HFF-Myc (cell line): ENCODE data around the gene CRAT.
A peak's percentile ranks its signal among the peaks of the same experiment; 100 is the strongest.

Experiments
- DNase-seq: peaks from one replicate; pipeline ENCODE4 v3.0.0-alpha.2; 2011; ENCODE audit warnings: low read depth; ENCODE audit errors: extremely low read depth
- H3K4me3 ChIP-seq: replicated peaks from 2 replicates; pipeline ENCODE4 v1.5.1; 2011; ENCODE audit warnings: low read depth, mild to moderate bottlenecking, control low read depth, low read length
- TF ChIP-seq, protein P1 (sequence below): IDR thresholded peaks from 2 replicates; pipeline ENCODE4 v1.5.1; 2012; ENCODE audit warnings: mild to moderate bottlenecking, low read depth, low read length, control low read depth; ENCODE audit errors: missing control alignments

Gene CRAT

DNA sequence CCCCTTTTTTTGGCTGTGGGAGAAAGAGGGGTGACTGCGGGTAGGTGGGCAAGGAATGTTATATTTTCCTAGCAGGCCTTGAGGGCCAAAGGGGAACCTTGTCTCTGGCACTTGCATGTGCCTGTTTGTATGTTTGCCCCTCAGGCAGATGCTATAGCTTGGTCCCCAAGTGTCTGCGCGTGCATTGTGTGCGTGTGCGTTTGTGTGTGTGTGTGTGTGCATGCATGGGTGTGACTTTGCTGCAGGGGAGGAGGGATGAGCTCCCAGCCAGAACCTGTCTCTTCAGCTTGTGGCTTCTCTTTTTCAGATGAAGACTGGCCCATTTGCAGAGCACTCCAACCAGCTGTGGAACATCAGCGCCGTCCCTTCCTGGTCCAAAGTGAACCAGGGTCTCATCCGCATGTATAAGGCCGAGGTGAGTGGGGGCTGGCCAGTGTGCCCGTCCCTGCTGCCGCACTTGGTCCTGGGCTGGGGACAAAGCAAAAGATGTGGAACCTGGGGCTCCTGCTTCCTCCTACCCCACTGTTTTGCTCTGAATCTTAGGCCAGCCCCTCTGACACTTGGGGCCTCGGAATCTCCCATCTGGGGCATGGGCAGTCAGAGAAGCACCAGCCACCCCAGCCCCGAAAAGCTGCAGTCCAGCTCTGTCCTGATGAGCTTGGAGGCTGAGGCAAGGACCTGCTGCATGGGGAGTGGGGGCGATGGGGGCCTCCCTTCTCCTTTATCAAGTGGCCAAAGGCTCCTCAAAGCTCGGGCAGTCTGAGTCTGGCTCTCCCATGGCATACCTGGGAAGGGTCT lies 31.7 kb upstream of the CRAT start:
- H3K4me3 ChIP-seq, result peak overlapping the region; percentile 62
- DNase-seq, result no peak
- TF ChIP-seq, protein P1, sequence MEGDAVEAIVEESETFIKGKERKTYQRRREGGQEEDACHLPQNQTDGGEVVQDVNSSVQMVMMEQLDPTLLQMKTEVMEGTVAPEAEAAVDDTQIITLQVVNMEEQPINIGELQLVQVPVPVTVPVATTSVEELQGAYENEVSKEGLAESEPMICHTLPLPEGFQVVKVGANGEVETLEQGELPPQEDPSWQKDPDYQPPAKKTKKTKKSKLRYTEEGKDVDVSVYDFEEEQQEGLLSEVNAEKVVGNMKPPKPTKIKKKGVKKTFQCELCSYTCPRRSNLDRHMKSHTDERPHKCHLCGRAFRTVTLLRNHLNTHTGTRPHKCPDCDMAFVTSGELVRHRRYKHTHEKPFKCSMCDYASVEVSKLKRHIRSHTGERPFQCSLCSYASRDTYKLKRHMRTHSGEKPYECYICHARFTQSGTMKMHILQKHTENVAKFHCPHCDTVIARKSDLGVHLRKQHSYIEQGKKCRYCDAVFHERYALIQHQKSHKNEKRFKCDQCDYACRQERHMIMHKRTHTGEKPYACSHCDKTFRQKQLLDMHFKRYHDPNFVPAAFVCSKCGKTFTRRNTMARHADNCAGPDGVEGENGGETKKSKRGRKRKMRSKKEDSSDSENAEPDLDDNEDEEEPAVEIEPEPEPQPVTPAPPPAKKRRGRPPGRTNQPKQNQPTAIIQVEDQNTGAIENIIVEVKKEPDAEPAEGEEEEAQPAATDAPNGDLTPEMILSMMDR, result no peak

DNA sequence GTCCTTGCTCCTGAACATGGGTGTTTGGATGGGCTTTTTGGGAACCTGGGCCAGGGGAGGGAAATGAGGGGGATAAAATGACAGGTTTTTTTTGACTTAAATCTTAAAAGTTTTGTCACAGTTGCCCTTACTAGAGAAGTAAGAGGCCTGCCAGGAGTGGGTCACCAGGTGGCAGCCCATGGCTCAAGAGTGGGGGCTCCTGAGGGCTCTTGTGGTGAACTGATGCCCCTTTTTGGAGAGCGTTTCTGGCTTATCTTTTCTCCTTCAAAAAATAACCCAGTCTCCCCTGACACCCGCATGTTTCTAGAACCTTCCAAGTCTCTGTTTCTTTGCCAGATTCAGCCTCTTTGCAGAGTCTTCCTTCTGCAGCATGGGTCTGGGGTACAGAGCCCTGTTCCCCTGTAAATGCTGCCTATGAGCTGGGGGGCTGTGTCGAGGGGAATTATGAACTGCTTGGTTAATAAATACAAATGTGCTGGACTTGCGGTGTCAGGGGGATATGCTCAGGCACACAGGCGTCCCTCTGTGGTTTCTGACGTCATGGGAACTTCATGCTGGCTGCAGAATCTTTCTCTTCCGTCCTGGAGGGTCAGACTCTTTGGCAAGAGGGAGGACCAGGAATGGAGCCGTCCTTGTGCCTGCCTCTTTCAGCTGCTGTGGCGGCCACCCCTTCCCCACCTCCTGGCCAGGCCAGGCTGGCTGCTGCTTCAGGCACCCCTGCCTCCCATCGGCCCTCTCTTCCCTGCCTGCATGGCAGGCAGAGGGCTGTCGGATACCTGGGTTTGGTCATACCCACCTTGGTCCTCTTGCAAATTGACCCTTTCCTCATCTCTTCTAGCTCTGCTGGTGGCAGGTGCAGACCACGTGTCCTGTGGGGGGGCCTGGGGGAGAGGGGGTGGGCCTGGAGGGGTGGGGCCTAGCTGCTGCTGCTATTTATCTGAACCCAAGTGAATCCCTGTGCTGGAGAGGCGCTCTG lies 30.8 kb upstream of the CRAT start:
- DNase-seq, result no peak
- TF ChIP-seq, protein P1, result no peak
- H3K4me3 ChIP-seq, result peak overlapping the region; percentile 62

DNA sequence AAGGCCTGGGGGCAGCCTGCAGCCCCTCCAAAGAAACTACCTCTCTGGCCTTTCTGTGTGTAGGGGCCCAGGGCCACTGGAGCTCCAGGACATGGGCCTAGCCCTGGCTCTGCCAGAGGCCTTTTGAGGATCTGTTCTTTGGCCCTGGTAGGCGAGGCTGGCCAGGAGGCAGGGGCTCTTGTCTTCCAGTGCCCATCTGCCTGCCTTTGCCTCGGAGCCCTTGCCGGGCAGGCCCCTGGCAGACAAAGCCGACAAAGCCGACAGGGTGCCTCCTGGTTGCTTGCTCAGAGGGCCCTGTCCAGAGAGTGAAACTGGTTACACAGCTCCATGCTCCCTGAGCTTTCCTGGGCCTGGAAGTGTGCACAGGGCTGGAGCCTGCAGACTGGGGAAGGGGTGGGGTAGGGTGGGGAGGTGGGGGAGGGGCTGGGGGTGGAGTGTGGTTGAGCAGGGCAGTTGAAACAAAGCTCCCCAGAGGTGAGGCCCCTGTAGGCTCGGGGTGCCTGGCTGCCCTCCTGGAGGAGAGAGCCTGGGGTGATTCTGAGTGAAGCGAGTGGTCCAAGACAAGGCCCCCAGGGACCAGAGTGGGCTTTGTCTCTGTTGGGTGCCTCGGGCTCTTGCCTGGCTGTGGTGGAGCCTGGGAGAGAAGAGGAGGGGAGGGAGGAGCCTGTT lies 29.9 kb upstream of the CRAT start:
- TF ChIP-seq, protein P1, result no peak
- DNase-seq, result no peak
- peak overlapping the region; percentile 62 for H3K4me3 ChIP-seq

DNA sequence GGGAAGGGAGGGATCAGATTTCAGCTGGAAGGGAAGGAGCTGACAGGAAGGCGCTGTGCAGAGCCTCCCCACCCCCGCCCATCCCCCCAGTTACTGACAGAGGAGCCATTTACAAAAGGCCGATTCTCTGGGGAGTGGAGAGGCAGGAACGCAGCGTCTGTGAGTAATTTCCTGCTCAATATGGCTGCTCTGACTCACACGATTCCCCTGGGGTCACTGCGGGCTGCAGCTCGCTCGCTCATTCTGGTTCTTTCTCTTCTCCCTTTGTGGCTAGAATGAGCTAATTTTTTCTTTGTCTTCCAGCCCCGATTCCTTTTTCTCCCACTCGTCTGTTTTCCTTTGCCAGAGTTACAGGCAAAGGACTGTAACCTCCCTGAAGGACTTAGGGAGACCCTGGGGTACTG lies 29.4 kb upstream of the CRAT start:
- peak overlapping the region; percentile 62 for H3K4me3 ChIP-seq
- TF ChIP-seq, protein P1, result no peak
- DNase-seq, result peak; percentile 98

DNA sequence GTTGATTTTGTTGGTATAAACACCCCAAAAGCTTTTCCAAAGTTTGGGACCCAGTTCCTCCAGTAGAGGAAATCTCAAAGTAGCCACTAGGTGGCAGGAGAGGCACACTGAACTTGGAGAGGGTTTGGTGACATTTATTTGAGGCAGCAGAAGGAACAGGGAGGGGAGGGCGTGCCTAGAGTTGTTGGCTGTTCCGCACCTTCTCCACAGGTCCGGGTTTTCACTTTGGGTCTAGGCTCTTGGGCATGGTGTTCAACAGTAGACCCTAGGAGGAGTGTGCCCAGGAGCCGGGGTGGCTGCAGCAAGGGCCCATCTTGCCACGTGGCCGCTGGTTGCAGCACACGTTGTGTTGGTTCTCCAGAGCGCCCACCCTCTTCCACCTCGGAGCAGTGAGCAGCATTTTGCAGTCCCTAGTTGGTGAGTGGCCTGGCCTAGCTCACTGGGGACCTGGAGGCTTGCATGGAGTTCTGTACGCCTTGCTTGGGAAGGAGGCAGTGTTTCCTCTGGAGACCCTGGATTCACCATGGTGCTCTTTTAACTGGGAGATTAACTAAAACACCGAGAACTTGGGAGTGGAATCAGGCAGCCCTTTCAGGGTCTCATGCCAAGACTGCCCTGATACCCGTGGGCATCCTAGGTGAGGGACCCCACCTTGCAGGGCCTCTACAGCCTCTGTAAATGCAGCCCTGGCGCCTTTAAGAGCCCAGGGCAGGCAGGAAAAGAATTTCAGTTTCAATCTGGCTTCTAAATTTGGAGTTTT lies 28.8 kb upstream of the CRAT start:
- TF ChIP-seq, protein P1, result peak; percentile 79
- DNase-seq, result peak; percentile 87
- peak overlapping the region; percentile 62 for H3K4me3 ChIP-seq
